GM12864 (cell line): ENCODE data around the gene SNTG2.

Source experiments
- DNase-seq: peaks from one replicate; pipeline ENCODE4 v3.0.0-alpha.2; 2011; ENCODE audit warnings: low read depth
- H3K4me3 ChIP-seq: 2 replicates; pipeline ENCODE4 v1.5.1; 2011; ENCODE audit warnings: mild to moderate bottlenecking, low read depth, low read length, control low read depth
- TF ChIP-seq, protein P1 (sequence below): IDR thresholded peaks from 2 replicates; pipeline ENCODE4 v1.5.1; 2011; ENCODE audit warnings: low read depth, mild to moderate bottlenecking, moderate library complexity, low read length, control low read depth, inconsistent platforms; ENCODE audit errors: missing control alignments

Gene SNTG2

GRCh38 chr2:974502-974901 is 23.9 kb downstream of the SNTG2 start:
- no peak for DNase-seq
- TF ChIP-seq, protein P1, sequence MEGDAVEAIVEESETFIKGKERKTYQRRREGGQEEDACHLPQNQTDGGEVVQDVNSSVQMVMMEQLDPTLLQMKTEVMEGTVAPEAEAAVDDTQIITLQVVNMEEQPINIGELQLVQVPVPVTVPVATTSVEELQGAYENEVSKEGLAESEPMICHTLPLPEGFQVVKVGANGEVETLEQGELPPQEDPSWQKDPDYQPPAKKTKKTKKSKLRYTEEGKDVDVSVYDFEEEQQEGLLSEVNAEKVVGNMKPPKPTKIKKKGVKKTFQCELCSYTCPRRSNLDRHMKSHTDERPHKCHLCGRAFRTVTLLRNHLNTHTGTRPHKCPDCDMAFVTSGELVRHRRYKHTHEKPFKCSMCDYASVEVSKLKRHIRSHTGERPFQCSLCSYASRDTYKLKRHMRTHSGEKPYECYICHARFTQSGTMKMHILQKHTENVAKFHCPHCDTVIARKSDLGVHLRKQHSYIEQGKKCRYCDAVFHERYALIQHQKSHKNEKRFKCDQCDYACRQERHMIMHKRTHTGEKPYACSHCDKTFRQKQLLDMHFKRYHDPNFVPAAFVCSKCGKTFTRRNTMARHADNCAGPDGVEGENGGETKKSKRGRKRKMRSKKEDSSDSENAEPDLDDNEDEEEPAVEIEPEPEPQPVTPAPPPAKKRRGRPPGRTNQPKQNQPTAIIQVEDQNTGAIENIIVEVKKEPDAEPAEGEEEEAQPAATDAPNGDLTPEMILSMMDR, result no peak
- H3K4me3 ChIP-seq, result no peak overlapping the region

GRCh38 chr2:975095-975494 is 24.4 kb downstream of the SNTG2 start:
- H3K4me3 ChIP-seq, result no peak overlapping the region
- peak; percentile 8 for DNase-seq
- TF ChIP-seq, protein P1, result no peak

GRCh38 chr2:979069-979928 is 28.6 kb downstream of the SNTG2 start:
- TF ChIP-seq, protein P1, result no peak
- H3K4me3 ChIP-seq, result no peak overlapping the region
- no peak for DNase-seq

DNA sequence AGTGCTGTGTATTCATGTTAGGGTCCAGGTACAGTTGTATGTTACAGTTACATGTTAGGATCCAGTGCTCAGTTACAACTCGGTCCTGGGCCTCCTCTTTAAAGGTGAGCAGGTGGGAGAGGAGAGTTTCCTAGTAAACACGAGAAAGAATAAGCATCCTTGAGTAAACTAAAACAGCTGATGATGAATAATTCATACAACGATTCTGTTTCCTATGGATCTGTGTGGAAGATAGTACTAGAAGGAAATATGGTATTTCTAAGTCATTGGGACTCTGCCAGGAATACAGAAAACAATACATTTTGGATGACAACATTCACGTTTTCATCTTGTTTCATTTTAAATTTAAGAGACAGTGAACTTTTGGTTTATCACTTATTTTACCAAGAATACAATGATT is 29.5 kb downstream of the SNTG2 start:
- no peak overlapping the region for H3K4me3 ChIP-seq
- no peak for DNase-seq
- TF ChIP-seq, protein P1, result no peak

DNA sequence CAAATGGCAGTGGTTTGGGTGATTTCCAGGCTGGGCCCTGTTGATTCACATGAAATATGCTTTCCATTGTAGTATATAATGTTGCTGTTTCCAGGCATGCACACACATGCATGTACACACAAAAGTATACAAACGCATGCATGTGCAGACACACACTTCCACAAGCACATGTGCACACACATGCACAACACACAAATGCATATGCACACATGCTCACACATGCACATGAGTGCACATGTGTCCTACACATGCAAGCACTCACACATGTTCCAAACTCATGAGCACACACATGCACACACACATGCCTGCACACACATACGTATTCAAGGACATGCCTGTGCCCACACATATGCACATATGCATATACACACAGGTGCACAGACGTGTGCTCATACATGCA is 30.6 kb downstream of the SNTG2 start:
- no peak for DNase-seq
- TF ChIP-seq, protein P1, result no peak
- no peak overlapping the region for H3K4me3 ChIP-seq

DNA sequence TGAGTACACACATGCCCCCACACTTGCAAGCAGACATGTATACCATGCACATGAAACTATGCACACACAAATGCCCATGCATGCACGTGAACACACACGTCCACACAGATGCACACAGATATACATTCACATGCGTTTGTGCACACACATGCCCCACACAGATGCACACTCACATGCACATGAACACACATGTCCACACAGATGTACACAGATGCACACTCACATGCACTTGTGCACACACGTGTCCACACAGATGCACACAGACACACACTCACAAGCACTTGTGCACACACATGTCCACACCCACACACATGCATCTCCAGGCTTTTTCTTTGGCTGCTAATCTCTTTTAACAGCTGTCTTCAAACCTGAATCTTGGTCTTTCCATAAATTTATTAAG is 31.1 kb downstream of the SNTG2 start:
- TF ChIP-seq, protein P1, result no peak
- no peak overlapping the region for H3K4me3 ChIP-seq

More for the DNA sequence above, 31.1 kb downstream of the SNTG2 start:
- no peak for DNase-seq
